Pancreas (tissue), 10 donors: ENCODE data around the gene LRRC26. TPM values are rescaled to one million over a fixed set of nuclear protein-coding genes. Genes with fewer than 3 reads are reported as not detected.

Experiments used
- ATAC-seq, 4 donors: fragments of 200-7000 bp; cut with Tn5 transposase; one replicate each; pipeline versions ENCODE4 v1.8.0 to v1.9.1; 2020; ENCODE audit warnings: mild to moderate bottlenecking in 4 of 4, moderate library complexity in 4 of 4
- DNase-seq, 6 donors: peaks; one replicate each; pipeline ENCODE4 v3.0.0-alpha.2; 2020
- FAIRE-seq: peaks from 2 replicates; lab custom pipeline; 2012; peaks lifted over from hg19 to GRCh38; lab: Jason Lieb, UNC
- H3K27ac ChIP-seq, 4 donors: fragments of 200-600 bp; sonication (generic); 1 replicate in 3 of 4; 2 replicates in 1 of 4; pipeline versions ENCODE4 v1.5.0 to v1.8.0; 2020
- H3K27me3 ChIP-seq, 4 donors: fragments of 200-600 bp; one replicate each; pipeline ENCODE4 v1.8.0; 2021
- H3K36me3 ChIP-seq, 3 donors: fragments of 200-600 bp; sonication (generic) in 1 of 3; one replicate each; pipeline versions ENCODE4 v1.5.0 to v1.8.0; 2020 to 2021
- H3K4me1 ChIP-seq, 3 donors: fragments of 200-600 bp; one replicate each; pipeline ENCODE4 v1.8.0; 2021
- H3K4me3 ChIP-seq, 4 donors: fragments of 200-600 bp; sonication (generic) in 2 of 4; one replicate each; pipeline versions ENCODE4 v1.5.0 to v1.8.0; 2020 to 2021
- H3K9me3 ChIP-seq, 4 donors: fragments of 200-600 bp; one replicate each; pipeline ENCODE4 v1.8.0; 2021
- WGBS, 2 donors: extraction: QIAGEN DNeasy Blood & Tissue Kit; methylation state at CpG; one replicate each; pipeline ENCODE4 v1.1.7; 2013; 5-methylcytosine and 5-hydroxymethylcytosine counted together
- intact Hi-C, 3 donors: fragments of 100-400 bp; cut with DNase I; formaldehyde crosslinking; loops; one replicate each; pipeline versions ENCODE4 v1.11.1 to v1.14.2; 2022
- polyA plus RNA-seq, 2 donors: library from polyadenylated mRNA; stranded (reverse); fragments of 200-250 nt; gene quantifications; one replicate each; pipeline ENCODE4 v1.2.3, GENCODE V29; 2013
- total RNA-seq, 6 donors: library from RNA; stranded (reverse); fragmentation: NEBNext Ultra II Directional in 4 of 6; extraction: Animal tissue kit (Norgen Biotek cat#: 25700) in 4 of 6; gene quantifications; one replicate each; pipeline versions ENCODE4 v1.2.1 to v1.2.4, GENCODE V29; 2021 to 2023
- TF ChIP-seq, protein P1 (sequence below), 4 donors: fragments of 200-600 bp; sonication (generic) in 3 of 4; IDR thresholded peaks; one replicate each; pipeline versions ENCODE4 v1.5.0 to v1.8.0; 2021; ENCODE audit warnings: antibody characterized with exemption in 4 of 4
- donor health status: healthy with polysubstance abuse.
- donor health status: DM: no; HTN: no; CAD: no; lungs with moderate emphysema.
- donor health status: DM: no; HTN: no; CAD: no.
- donor health status: control.
- donor health status: control.
- donor health status: Bipolar disorder and iron deficiency.
- donor health status: DM: yes; HTN: yes; CAD: no.
- donor health status: DM: no; HTN: no; CAD: no.
- donor health status: DM: no; HTN: no; CAD: no.
- donor health status: DM: yes; HTN: yes; CAD: no.

The LRRC26 gene
- total and polyA plus RNA-seq, 8 donors = 0.28 to 0.90 (median 0.49) TPM; not detected in 2

DNA sequence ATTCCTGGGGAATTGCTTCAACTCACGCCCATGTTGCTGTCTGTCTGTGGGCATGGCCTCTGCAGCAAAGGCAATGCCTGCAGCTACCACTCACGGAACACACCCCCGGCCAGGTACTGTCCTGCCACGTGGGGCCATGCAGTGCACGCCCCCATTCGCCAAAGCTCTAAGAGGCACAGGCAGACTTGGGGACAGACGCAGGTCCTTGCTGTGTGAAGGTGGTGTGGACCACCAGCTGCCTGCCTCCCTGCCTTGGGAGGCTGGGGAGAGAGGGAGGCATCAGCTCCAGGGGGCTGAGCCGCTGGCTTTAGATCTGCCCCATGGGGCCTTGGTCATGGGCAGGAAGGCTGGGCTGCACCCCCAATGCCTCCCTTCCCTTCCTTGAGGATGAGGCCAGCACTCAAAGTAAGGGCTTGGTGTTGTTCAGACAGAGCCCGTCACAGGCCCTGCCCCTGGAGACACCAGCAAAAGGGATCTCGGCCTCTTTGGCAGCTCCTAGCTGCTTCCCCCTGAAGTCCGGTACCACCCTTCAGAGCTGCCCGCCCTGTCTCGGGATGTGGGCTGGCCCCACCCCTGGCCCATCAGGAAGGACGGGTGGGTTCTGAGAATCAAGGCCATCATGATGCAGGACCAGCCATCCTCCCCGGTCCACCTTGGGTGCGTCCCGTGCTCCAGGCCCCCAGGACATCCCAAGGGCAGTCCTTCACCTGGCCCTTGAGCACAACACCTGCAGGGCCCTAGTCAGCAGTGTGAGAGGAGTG lies 28.6 kb downstream of the LRRC26 start:
- Histone ChIP-seq H3K36me3 (no peaks in the 10 kb centered on the region), H3K4me3 (no peak overlapping the region), H3K4me1 (peaks cover 0 to 3% (median 0%) of the 10 kb centered on the region in 3 donors), H3K27ac (no peak overlapping the region), H3K27me3 (peaks cover 0 to 7% (median 4%) of the 10 kb centered on the region in 4 donors), H3K9me3 (no peaks in the 10 kb centered on the region)
- FAIRE-seq = no peak
- WGBS, 2 donors = 72 to 84% methylated on average over 17 of the region's 17 CpGs
- ATAC-seq = no peak
- TF ChIP-seq, protein P1, sequence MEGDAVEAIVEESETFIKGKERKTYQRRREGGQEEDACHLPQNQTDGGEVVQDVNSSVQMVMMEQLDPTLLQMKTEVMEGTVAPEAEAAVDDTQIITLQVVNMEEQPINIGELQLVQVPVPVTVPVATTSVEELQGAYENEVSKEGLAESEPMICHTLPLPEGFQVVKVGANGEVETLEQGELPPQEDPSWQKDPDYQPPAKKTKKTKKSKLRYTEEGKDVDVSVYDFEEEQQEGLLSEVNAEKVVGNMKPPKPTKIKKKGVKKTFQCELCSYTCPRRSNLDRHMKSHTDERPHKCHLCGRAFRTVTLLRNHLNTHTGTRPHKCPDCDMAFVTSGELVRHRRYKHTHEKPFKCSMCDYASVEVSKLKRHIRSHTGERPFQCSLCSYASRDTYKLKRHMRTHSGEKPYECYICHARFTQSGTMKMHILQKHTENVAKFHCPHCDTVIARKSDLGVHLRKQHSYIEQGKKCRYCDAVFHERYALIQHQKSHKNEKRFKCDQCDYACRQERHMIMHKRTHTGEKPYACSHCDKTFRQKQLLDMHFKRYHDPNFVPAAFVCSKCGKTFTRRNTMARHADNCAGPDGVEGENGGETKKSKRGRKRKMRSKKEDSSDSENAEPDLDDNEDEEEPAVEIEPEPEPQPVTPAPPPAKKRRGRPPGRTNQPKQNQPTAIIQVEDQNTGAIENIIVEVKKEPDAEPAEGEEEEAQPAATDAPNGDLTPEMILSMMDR (IDR thresholded peaks at IDR 0.05) = no peak
- intact Hi-C loops = no loop called here
- peak in 1 of 6 donors; percentile 54 for DNase-seq

DNA sequence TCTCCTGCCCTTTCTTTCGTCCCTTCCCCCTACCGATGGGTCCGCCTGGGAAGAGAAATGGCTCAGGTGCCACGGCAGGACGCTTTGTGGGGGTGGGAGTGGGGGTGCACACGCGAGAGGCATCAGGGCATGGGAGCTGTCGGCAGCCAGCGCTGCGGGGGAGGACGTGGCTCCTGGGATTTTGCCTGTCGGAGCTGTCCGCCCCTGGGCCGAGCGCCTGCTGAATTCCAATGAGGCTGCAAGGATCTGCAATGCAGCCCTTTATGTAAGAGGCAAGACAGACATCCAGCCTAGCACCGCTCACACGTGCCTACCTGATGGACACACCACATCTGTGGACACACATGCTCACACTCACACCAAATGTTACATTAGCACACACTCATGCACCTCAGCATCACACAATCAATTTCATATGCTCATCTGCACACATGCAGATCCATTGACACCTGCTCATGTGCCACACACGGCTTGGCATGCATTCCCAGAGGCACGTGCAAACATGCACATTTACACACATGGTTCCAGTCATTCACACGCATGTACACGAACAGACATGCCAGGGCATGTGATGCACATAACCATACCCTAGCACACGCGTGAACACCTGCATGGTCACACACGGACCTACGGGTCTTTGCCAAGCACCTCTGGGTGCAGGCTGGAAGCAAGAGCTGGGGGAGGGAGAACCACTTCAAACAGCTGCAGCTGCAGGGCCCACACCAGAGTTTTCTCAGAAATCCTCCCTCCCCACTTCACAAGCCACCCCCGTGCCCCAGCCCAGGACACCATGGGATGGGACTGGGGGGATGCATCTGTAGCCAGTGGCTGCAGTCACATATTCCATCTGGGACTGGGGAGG lies 29.5 kb downstream of the LRRC26 start:
- intact Hi-C loops = no loop called here
- H3K27me3 ChIP-seq = peaks cover 0 to 7% (median 4%) of the 10 kb centered on the region in 4 donors

DNA sequence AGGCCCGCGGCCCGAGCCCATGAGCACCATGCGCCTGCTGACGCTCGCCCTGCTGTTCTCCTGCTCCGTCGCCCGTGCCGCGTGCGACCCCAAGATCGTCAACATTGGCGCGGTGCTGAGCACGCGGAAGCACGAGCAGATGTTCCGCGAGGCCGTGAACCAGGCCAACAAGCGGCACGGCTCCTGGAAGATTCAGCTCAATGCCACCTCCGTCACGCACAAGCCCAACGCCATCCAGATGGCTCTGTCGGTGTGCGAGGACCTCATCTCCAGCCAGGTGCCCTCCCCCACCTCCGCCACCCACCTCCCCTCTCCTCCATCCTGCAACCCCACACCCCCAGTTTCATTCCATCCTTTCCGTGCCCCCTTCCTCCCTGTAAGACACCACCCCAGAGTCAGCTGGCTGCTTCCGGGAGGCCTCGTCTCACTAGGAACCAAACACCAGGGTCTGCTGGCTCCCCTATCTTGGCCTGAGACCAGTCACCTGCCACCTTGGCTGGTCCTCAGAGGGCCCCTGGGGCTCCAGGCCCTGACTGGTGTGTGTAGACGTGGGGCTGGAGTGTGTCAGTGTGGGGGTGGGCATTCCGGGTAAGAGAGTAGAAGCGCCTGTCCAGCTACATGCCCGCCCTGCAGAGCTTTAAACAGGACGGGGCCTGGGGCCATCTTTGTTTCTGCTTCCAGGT lies 30.2 kb downstream of the LRRC26 start:
- Histone ChIP-seq H3K4me1 (peaks cover 0 to 3% (median 0%) of the 10 kb centered on the region in 3 donors), H3K27ac (no peak overlapping the region), H3K27me3 (peaks cover 0 to 7% (median 4%) of the 10 kb centered on the region in 4 donors), H3K9me3 (no peaks in the 10 kb centered on the region), H3K4me3 (no peak overlapping the region), H3K36me3 (no peaks in the 10 kb centered on the region)
- intact Hi-C loops = no loop called here
- peak in 1 of 6 donors; percentile 69 for DNase-seq
- 26 to 28% methylated on average over 27 to 37 of the region's 37 CpGs for WGBS, 2 donors
- no peak for FAIRE-seq
- ATAC-seq = no peak
- TF ChIP-seq, protein P1 (IDR thresholded peaks at IDR 0.05) = no peak

More for the DNA sequence above, 29.5 kb downstream of the LRRC26 start:
- H3K9me3 ChIP-seq = no peaks in the 10 kb centered on the region
- H3K36me3 ChIP-seq = no peaks in the 10 kb centered on the region
- WGBS, 2 donors = 54 to 60% methylated on average over 26 of the region's 26 CpGs
- H3K4me1 ChIP-seq = peaks cover 0 to 3% (median 0%) of the 10 kb centered on the region in 3 donors
- H3K4me3 ChIP-seq = no peak overlapping the region
- no peak overlapping the region for H3K27ac ChIP-seq
- TF ChIP-seq, protein P1 (IDR thresholded peaks at IDR 0.05) = no peak
- FAIRE-seq (no peak), ATAC-seq (no peak), DNase-seq (peak in 1 of 6 donors; percentile 45)

DNA sequence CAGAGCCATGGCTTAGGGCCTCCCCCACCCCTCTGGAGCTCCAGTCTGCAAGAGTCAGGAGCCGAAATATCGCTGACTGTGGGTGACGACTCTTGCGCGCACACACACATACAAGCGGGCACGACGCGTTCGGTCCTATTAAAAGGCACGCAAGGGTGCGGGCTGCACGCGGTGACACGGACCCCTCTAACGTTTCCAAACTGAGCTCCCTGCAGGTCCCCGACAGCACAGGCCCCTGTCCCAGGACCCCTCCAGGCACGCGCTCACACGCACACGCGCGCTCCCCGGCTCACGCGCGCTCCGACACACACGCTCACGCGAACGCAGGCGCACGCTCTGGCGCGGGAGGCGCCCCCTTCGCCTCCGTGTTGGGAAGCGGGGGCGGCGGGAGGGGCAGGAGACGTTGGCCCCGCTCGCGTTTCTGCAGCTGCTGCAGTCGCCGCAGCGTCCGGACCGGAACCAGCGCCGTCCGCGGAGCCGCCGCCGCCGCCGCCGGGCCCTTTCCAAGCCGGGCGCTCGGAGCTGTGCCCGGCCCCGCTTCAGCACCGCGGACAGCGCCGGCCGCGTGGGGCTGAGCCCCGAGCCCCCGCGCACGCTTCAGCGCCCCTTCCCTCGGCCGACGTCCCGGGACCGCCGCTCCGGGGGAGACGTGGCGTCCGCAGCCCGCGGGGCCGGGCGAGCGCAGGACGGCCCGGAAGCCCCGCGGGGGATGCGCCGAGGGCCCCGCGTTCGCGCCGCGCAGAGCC lies 31.0 kb downstream of the LRRC26 start, which contains the start of gene GRIN1:
TSS of gene GRIN1 (plus strand) at position 433 of the 746 bp plus-strand sequence. CDS start 333 bp downstream, outside the sequence.
- peak in 4 of 6 donors; percentile 44 to 80 (median 71) for DNase-seq
- WGBS, 2 donors = 5 to 7% methylated on average over 41 to 104 of the region's 104 CpGs
- intact Hi-C loops = no loop called here
- Histone ChIP-seq H3K4me1 (peaks cover 0 to 3% (median 0%) of the 10 kb centered on the region in 3 donors), H3K27ac (no peak within 1 kb of the TSS), H3K9me3 (no peaks in the 10 kb centered on the region), H3K36me3 (no peaks in the 10 kb centered on the region), H3K27me3 (peaks cover 0 to 7% (median 4%) of the 10 kb centered on the region in 4 donors), H3K4me3 (peak within 1 kb of the TSS in 1 of 4 donors; percentile 28)
- ATAC-seq = peak; percentile 78 to 94 (median 86)
- no peak for FAIRE-seq
- TF ChIP-seq, protein P1 (IDR thresholded peaks at IDR 0.05) = no peak
